Stimulated activated CD8-positive, alpha-beta memory T cell treated with anti-CD3 and anti-CD28 coated beads, Interleukin-12 subunit alpha, Interleukin-12 subunit beta, amount 100 ng/mL, for 24 hours (primary cell): ENCODE results near the gene IL11RA.
"Not testable (repeated sequence)": the region's sequence is repeated elsewhere in the genome, so short reads cannot be mapped to it uniquely, and the experiment has no call there.

Experiments used
- DNase-seq: peaks from one replicate; pipeline ENCODE4 v3.0.0-alpha.2; 2020; ENCODE audit errors: extremely low read depth

Gene IL11RA

DNA sequence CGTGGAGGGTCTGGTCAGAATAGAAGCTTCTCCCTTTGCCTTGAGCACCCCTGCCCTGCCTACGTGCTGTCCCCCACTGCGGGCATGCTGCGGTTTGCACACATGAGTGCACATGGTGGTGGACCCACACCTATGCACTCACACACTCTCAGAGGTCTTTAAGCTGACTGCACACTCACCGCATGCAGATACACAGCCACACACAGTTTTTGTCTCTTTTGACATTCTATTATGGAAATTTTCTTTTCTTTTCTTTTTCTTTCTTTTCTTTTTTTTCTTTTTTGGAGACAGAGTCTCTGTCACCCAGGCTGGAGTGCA lies 22.5 kb upstream of the IL11RA start:
- no peak for DNase-seq

GRCh38 chr9:34630402-34631154 lies 21.4 kb upstream of the IL11RA start:
- no peak for DNase-seq

- no peak for DNase-seq
Observed at GRCh38 chr9:34633166-34633565, 18.8 kb upstream of the IL11RA start.

DNA sequence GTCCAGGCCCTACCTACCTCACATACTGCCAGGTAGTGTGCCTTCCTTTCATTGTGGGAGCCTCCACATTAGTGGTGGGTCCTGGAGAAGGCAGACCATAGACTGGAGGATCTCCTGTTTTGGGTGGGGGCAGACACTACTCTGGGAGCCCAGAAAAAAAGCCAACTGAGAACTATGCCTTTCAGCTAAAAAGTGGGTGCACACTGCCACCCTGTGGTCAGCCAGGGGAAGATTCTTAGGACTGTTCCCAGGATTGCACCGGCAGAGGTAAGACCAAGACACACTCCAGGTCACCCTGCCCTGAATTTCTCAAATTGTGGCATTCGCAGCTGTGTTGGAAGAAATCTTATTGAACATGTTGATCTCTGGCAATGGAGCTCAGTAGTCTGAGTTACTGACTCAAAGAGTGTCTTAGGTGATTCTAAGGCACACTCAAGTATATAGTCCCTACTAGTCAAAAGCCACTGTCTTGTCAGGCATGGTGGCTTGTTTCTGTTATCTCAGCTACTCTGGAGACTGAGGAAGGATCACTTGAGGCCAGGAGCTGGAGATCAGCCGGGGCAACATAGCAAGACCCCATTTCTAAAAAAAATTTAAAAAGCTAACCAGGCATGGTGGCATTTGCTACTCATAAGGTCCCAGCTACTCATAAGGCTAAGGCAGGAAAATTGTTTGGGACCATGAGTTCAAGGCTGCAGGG lies 18.0 kb upstream of the IL11RA start:
- no peak for DNase-seq

DNA sequence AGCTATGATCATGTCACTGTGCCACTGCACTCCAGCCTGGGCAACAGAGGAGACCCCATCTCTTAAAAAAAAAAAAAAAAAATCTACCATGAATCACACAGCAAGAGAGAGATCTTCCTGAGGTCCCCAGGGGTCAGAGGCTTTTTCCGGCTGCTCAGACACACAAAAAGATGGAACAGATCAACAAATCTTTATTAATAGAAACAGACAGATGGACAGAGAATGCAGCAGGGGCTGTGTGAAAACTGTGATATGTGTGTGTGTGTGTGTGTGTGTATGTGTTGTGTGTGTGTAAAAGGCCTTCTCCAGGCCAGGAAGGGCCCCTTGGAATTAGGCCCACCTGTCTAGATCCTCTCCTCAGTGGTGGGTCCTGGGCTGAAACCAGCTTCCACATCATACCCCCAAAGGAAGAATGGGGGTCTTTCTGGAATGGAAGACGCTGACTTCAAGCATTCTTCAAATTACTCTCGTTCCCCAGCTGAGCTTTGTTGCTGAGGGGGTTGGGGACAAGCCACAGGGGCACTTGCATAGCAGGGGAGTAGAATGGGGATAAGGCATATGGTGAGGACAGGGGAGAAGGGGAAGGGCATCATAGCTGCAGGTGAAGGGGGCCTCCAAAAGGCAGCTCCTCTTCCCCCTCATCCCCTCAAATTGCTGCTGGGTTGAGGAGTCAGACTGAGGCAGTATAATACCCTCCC lies 17.3 kb upstream of the IL11RA start:
- no peak for DNase-seq

- DNase-seq, result no peak
Observed at GRCh38 chr9:34635556-34635955, 16.4 kb upstream of the IL11RA start.

DNA sequence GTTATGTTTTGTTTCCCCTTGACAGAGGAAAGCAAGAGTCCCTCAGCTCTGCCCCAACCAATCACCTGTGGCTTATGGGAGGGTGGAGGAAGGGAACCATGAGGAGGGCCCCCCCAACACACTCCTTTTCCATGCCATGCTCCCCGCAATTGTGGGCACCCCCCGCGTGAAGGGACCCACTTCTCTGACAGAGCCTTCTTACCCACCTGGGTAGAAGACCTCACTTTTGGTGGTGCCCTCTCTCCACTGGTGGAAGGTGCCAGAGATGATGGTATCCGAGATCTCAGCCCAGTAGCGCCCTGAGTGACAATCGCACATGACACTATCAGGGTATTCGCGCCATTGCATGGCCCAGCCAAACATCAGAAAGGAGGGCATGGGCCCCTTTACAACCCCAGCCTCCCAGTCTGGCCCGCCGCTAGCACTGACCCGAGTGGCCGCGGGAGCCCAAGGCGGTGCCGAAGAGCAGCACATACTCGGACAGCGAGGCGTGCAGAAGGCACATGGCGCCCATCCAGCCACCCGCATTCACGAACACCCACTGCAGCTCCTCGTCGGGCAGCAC lies 15.1 kb upstream of the IL11RA start:
- DNase-seq, result no peak

- DNase-seq, result peak; percentile 79
Observed at GRCh38 chr9:34637356-34638137, 14.4 kb upstream of the IL11RA start, which contains the start of gene SIGMAR1. Gene SIGMAR1, minus strand, starts transcription at chr9:34637787. Its CDS starts 90 bp downstream, at chr9:34637697.

GRCh38 chr9:34638138-34638445 lies 13.9 kb upstream of the IL11RA start:
- DNase-seq, result no peak

DNA sequence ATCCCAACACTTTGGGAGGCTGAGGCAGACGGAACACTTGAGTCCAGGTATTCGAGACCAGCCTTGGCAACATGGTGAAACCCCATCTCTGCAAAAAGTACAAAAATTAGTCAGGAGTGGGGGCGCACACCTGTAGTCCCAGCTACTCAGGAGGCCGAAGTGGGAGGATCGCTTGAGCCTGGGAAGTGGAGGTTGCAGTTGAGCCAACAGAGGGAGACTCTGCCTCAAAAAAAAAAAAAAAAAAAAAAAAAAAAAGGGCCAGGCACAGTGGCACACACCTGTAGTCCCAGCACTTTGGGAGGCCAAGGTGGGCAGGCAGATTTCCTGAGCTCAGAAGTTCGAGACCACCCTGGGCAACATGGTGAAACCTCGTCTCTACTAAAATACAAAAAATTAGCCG lies 12.7 kb upstream of the IL11RA start:
- not testable (repeated sequence) for DNase-seq

DNA sequence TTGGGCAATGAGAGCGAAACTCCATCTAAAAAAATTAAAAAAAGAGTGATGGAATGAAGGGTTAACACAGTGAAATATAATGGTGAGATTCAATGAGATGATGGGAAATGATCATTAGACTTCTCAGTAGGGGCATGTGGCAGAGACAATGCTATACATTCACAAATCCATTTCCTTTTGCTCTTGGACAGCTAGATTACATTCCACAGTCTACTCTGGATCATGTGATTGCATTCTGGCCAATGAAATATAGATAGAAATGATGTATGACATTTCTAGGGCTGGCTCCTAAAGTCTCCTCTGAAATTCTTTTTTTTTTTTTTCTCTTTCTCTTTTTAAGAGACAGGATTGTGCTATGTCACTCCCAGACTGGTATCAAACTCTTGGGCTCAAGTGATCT lies 9.3 kb upstream of the IL11RA start:
- no peak for DNase-seq

DNA sequence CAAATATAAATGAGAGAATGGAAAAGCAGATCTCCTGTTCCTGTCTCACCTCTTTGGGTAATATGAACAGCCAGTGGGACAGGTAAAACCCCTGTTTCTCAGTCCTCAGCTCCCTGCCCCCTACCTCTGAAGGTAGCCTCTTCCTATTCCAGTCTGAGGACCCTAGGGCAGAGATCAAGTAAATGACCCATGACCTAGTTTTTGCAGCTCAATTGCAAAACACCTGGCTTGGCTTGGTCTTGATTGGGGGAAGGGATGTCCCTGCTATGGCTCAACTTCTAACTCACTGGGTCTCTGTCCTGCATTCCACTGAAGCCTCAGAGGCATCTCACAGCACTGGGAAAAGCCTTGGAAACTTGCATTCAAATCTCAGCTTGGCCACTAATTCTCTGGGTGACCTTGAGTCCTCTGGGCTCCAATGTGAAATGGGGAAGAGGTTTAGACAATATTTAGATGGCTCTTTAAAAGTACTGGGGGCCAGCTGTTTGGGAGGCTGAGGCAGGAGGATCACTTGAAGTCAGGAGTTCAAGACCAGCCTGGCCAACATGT lies 7.1 kb upstream of the IL11RA start:
- DNase-seq, result no peak

DNA sequence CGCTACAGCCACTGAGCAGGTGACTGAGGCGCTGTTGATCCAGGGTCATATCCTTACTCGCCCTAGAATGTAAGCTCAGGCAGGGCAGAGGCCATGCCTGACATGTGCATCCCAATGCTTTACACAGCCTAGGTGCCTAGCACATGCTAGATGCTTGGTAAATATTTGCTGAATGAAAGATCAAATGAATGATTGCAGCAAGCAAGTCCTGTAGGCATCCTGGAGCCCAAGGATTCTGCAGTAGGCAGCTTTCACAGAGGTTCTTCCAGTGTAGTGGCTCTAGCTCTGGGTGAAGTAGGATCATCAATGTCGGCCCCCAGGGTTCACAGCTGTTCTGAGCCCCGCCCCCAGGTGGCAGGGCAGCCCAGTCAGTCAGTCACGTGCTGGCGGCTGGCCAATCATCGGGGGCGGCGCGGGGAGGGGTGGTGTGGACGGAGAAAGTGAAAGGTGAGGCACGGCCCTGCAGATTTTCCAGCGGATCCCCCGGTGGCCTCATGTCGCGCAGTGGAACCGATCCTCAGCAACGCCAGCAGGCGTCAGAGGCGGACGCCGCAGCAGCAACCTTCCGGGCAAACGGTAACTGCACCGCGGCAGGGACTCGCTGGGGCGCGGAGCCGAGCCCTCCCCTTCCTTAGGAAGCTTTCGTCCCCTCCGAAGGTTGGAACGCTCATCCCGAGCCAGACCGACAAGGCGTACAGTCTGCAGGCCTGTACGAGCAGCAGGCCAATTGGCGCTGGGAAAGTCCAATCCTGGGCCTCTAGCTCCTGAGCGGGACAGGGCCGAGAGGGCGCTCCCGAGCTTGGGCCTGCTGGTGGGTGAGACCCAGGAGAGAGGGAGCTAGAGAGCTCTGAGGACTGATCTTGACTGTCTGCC lies 5.5 kb upstream of the IL11RA start, which contains the start of gene GALT:
Gene GALT, plus strand, starts transcription at position 465 of the 873 bp plus-strand sequence. Its CDS starts 30 bp downstream, at position 495.
- DNase-seq, result peak; percentile 93

DNA sequence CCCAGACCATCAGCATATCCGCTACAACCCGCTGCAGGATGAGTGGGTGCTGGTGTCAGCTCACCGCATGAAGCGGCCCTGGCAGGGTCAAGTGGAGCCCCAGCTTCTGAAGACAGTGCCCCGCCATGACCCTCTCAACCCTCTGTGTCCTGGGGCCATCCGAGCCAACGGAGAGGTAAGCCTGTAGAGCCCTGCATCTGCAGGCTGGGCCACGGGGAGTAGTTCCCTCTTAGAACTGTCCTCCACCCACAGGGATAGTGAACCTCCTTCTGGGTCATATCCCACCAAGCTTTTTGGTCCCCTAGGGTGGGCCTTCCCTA lies 4.9 kb upstream of the IL11RA start:
- no peak for DNase-seq

DNA sequence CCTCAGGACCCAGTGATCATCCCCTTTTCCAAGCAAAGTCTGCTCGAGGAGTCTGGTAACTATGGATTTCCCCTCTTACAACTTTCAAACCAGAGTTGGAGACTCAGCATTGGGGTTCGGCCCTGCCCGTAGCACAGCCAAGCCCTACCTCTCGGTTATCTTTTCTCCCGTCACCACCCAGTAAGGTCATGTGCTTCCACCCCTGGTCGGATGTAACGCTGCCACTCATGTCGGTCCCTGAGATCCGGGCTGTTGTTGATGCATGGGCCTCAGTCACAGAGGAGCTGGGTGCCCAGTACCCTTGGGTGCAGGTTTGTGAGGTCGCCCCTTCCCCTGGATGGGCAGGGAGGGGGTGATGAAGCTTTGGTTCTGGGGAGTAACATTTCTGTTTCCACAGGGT lies 4.3 kb upstream of the IL11RA start:
- no peak for DNase-seq

GRCh38 chr9:34648673-34649072 lies 3.3 kb upstream of the IL11RA start:
- no peak for DNase-seq

DNA sequence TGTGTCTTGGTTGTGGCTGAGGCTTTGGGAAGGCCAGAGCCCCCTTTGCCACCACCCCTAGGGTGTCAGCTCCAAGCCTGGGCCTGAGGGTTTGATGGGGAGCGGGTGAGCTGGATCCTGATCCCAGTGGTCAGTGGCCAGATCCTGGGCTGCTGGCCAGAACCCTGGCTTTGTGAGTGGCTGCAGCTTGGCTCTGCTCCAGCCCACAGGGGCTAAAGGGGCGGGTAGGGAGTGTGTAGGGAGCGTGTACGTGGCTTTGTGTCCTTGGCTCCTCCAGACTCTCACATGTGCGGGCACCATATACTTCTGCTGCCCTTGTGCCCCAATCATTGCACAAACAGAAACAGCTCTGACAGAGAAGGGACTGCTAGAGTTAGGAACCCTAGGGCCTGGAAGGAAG lies 1.2 kb upstream of the IL11RA start:
- DNase-seq, result no peak

GRCh38 chr9:34651321-34651720 lies 664 bp upstream of the IL11RA start:
- DNase-seq, result no peak

- DNase-seq, result no peak
Observed at GRCh38 chr9:34652602-34653000, 616 bp downstream of the IL11RA start.

GRCh38 chr9:34653151-34654072 lies 1.4 kb downstream of the IL11RA start:
- DNase-seq, result no peak
